Subcutaneous abdominal adipose tissue (tissue), 5 donors: Measurements from ENCODE around the gene CTNND2.
"Not testable (repeated sequence)": the region's sequence is repeated elsewhere in the genome, so short reads cannot be mapped to it uniquely, and the experiment has no call there.

Experiments used
- H3K27ac ChIP-seq: one replicate; pipeline ENCODE4 v1.7.0; 2013; ENCODE audit warnings: low read depth, mild to moderate bottlenecking, inconsistent platforms, low read length, moderate library complexity
- H3K27me3 ChIP-seq, 5 donors: one replicate each; pipeline ENCODE4 v1.7.0; 2013; ENCODE audit warnings: low read length in 5 of 5, inconsistent platforms in 1 of 5; ENCODE audit not compliant: control insufficient read depth in 5 of 5, insufficient read depth in 4 of 5
- H3K36me3 ChIP-seq, 5 donors: one replicate each; pipeline ENCODE4 v1.7.0; 2013; ENCODE audit warnings: low read length in 5 of 5; ENCODE audit not compliant: control insufficient read depth in 5 of 5, insufficient read depth in 5 of 5
- H3K4me1 ChIP-seq, 5 donors: one replicate each; pipeline ENCODE4 v1.7.0; 2013; ENCODE audit warnings: low read length in 5 of 5, mild to moderate bottlenecking in 3 of 5, moderate library complexity in 1 of 5; ENCODE audit not compliant: control insufficient read depth in 5 of 5, insufficient read depth in 5 of 5
- H3K4me3 ChIP-seq, 5 donors: one replicate each; pipeline ENCODE4 v1.7.0; 2013; ENCODE audit warnings: low read length in 5 of 5, low read depth in 1 of 5
- H3K9ac ChIP-seq, 5 donors: one replicate each; pipeline ENCODE4 v1.7.0; 2013; ENCODE audit warnings: low read length in 5 of 5, mild to moderate bottlenecking in 4 of 5, moderate library complexity in 3 of 5
- H3K9me3 ChIP-seq, 5 donors: one replicate each; pipeline ENCODE4 v1.7.0; 2013; ENCODE audit warnings: low read length in 5 of 5; ENCODE audit not compliant: control insufficient read depth in 5 of 5
- donor health status: healthy.
- donor health status: healthy.
- donor health status: healthy.
- donor health status: healthy.
- donor health status: healthy.

The CTNND2 gene

DNA sequence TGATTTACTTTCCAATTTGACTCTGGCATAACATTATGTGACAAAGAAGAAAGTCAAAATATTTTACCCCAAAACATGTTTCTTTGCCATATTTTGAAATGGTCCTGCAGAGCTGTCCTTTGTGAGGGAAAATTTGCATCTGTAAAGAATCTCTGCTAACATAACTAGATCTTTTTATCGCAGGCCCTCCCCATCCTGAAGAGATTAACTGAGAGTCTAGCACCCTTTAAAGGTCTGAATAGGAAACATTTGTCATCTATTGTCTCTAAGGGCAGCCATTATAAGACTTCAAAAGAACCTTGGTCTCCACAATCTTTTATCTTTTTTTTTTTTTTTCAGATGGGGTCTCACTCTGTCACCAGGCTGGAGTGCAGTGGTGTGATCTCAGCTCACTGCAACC is 838.5 kb downstream of the CTNND2 start:
- peaks cover 0 to 10% (median 9%) of the 10 kb centered on the region in 5 donors for H3K4me1 ChIP-seq

GRCh38 chr5:11064763-11065450 is 839.3 kb downstream of the CTNND2 start:
- Histone ChIP-seq H3K9me3 (no peaks in the 10 kb centered on the region), H3K36me3 (no peaks in the 10 kb centered on the region), H3K9ac (no peak overlapping the region), H3K27me3 (no peaks in the 10 kb centered on the region), H3K4me3 (no peak overlapping the region), H3K27ac (no peak overlapping the region), H3K4me1 (peaks cover 0 to 10% (median 9%) of the 10 kb centered on the region in 5 donors)

More for the DNA sequence above, 838.5 kb downstream of the CTNND2 start:
- not testable (repeated sequence) for H3K27me3 ChIP-seq, H3K9me3 ChIP-seq, H3K36me3 ChIP-seq, H3K9ac ChIP-seq, H3K27ac ChIP-seq, H3K4me3 ChIP-seq

- Histone ChIP-seq H3K4me1 (peaks cover 0 to 10% (median 9%) of the 10 kb centered on the region in 5 donors), H3K9ac (no peak overlapping the region), H3K27me3 (no peaks in the 10 kb centered on the region), H3K9me3 (no peaks in the 10 kb centered on the region), H3K27ac (peak overlapping the region; percentile 38), H3K36me3 (no peaks in the 10 kb centered on the region), H3K4me3 (peak overlapping the region in 1 of 5 donors; percentile 9)
These were observed 841.8 kb downstream of the CTNND2 start for GRCh38 chr5:11062397-11062796.

GRCh38 chr5:11056560-11056959 is 847.7 kb downstream of the CTNND2 start:
- no peaks in the 10 kb centered on the region for H3K36me3 ChIP-seq
- H3K4me1 ChIP-seq, result no peaks in the 10 kb centered on the region
- H3K4me3 ChIP-seq, result no peak overlapping the region
- no peaks in the 10 kb centered on the region for H3K27me3 ChIP-seq
- H3K9ac ChIP-seq, result no peak overlapping the region
- H3K9me3 ChIP-seq, result no peaks in the 10 kb centered on the region
- H3K27ac ChIP-seq, result no peak overlapping the region

GRCh38 chr5:11054014-11054413 is 850.2 kb downstream of the CTNND2 start:
- Histone ChIP-seq H3K4me3 (no peak overlapping the region), H3K27ac (no peak overlapping the region), H3K4me1 (peaks cover 0 to 20% (median 13%) of the 10 kb centered on the region in 5 donors), H3K9me3 (no peaks in the 10 kb centered on the region), H3K9ac (no peak overlapping the region), H3K27me3 (no peaks in the 10 kb centered on the region), H3K36me3 (no peaks in the 10 kb centered on the region)

GRCh38 chr5:11052871-11053270 is 851.4 kb downstream of the CTNND2 start:
- no peak overlapping the region for H3K4me3 ChIP-seq
- H3K36me3 ChIP-seq, result no peaks in the 10 kb centered on the region
- H3K4me1 ChIP-seq, result peaks cover 0 to 22% (median 15%) of the 10 kb centered on the region in 5 donors
- H3K9me3 ChIP-seq, result peaks cover 0 to 3% (median 0%) of the 10 kb centered on the region in 5 donors
- H3K9ac ChIP-seq, result no peak overlapping the region
- no peak overlapping the region for H3K27ac ChIP-seq
- no peaks in the 10 kb centered on the region for H3K27me3 ChIP-seq

GRCh38 chr5:11050596-11051304 is 853.5 kb downstream of the CTNND2 start:
- Histone ChIP-seq H3K4me3 (no peak overlapping the region), H3K9me3 (peaks cover 0 to 3% (median 0%) of the 10 kb centered on the region in 5 donors), H3K9ac (no peak overlapping the region), H3K4me1 (peaks cover 0 to 22% (median 15%) of the 10 kb centered on the region in 5 donors), H3K27me3 (no peaks in the 10 kb centered on the region), H3K27ac (no peak overlapping the region), H3K36me3 (no peaks in the 10 kb centered on the region)

- Histone ChIP-seq H3K4me1 (peaks cover 0 to 22% (median 15%) of the 10 kb centered on the region in 5 donors), H3K4me3 (no peak overlapping the region), H3K9me3 (peaks cover 0 to 3% (median 0%) of the 10 kb centered on the region in 5 donors), H3K9ac (no peak overlapping the region), H3K36me3 (no peaks in the 10 kb centered on the region), H3K27ac (no peak overlapping the region), H3K27me3 (no peaks in the 10 kb centered on the region)
These were observed 855.5 kb downstream of the CTNND2 start for GRCh38 chr5:11048760-11049159.

GRCh38 chr5:11047625-11048024 is 856.6 kb downstream of the CTNND2 start:
- Histone ChIP-seq H3K27ac (no peak overlapping the region), H3K9me3 (peaks cover 0 to 3% (median 0%) of the 10 kb centered on the region in 5 donors)

GRCh38 chr5:11047030-11047429 is 857.2 kb downstream of the CTNND2 start:
- H3K4me3 ChIP-seq, result no peak overlapping the region
- H3K4me1 ChIP-seq, result peaks cover 0 to 22% (median 15%) of the 10 kb centered on the region in 5 donors
- no peaks in the 10 kb centered on the region for H3K27me3 ChIP-seq
- H3K27ac ChIP-seq, result no peak overlapping the region
- H3K36me3 ChIP-seq, result no peaks in the 10 kb centered on the region
- peaks cover 0 to 3% (median 0%) of the 10 kb centered on the region in 5 donors for H3K9me3 ChIP-seq
- no peak overlapping the region for H3K9ac ChIP-seq

More at GRCh38 chr5:11047625-11048024, 856.6 kb downstream of the CTNND2 start:
- Histone ChIP-seq H3K36me3 (no peaks in the 10 kb centered on the region), H3K27me3 (no peaks in the 10 kb centered on the region), H3K4me1 (peaks cover 0 to 22% (median 15%) of the 10 kb centered on the region in 5 donors), H3K9ac (no peak overlapping the region), H3K4me3 (no peak overlapping the region)
